Vagina (tissue), 2 donors: ENCODE measurements around the gene FRYL. TPM values are rescaled to one million over a fixed set of nuclear protein-coding genes. Genes with fewer than 3 reads are reported as not detected.

ENCODE experiments used
- DNase-seq, 2 donors: peaks; one replicate each; pipeline ENCODE4 v3.0.0-alpha.2; 2017; ENCODE audit errors: extremely low spot score in 2 of 2
- H3K27ac ChIP-seq: fragments of 200-600 bp; sonication (generic); one replicate; pipeline ENCODE4 v1.5.1; 2019
- H3K27me3 ChIP-seq: fragments of 200-600 bp; sonication (generic); one replicate; pipeline ENCODE4 v1.5.1; 2019
- H3K36me3 ChIP-seq, 2 donors: fragments of 200-600 bp; sonication (generic); one replicate each; pipeline ENCODE4 v1.5.1; 2017 to 2019
- H3K4me1 ChIP-seq: fragments of 200-600 bp; sonication (generic); one replicate; pipeline ENCODE4 v1.5.1; 2019
- H3K4me3 ChIP-seq, 2 donors: fragments of 200-600 bp; sonication (generic); 1 replicate in 1 of 2; 2 replicates in 1 of 2; pipeline ENCODE4 v1.5.1; 2016 to 2019
- H3K9me3 ChIP-seq: fragments of 200-600 bp; sonication (generic); one replicate; pipeline ENCODE4 v1.5.1; 2019
- POLR2A ChIP-seq, 2 donors: fragments of 450-650 bp; IDR thresholded peaks; one replicate each; pipeline ENCODE4 v1.6.1; 2017; ENCODE audit warnings: antibody characterized with exemption in 2 of 2, mild to moderate bottlenecking in 2 of 2, moderate library complexity in 2 of 2
- POLR2AphosphoS5 ChIP-seq, 2 donors: sonication (generic); formaldehyde crosslinking; IDR thresholded peaks; one replicate each; pipeline ENCODE4 v1.9.0; 2017; ENCODE audit warnings: antibody characterized with exemption in 2 of 2, mild to moderate bottlenecking in 2 of 2, low read depth in 1 of 2; ENCODE audit not compliant: insufficient read depth in 1 of 2
- intact Hi-C: fragments of 100-400 bp; cut with DNase I; formaldehyde crosslinking; loops from one replicate; pipeline ENCODE4 v1.15.1; 2023
- total RNA-seq: library from RNA; depleted of rRNA; stranded (reverse); fragments of >200 nt; gene quantifications from one replicate; pipeline ENCODE4 v1.2.3, GENCODE V29; 2016
- TF ChIP-seq, protein P1 (sequence below), 3 experiments: fragments of 450-650 bp in 2 of 3; fragments of 200-600 bp in 1 of 3; sonication (generic) in 1 of 3; IDR thresholded peaks; one replicate each; pipeline ENCODE4 v1.5.1; 2017 to 2019; ENCODE audit warnings: antibody characterized with exemption in 3 of 3, mild to moderate bottlenecking in 2 of 3, moderate library complexity in 2 of 3

Gene FRYL
- total RNA-seq, 1 donor from 2014 or later = 51.8 TPM

DNA sequence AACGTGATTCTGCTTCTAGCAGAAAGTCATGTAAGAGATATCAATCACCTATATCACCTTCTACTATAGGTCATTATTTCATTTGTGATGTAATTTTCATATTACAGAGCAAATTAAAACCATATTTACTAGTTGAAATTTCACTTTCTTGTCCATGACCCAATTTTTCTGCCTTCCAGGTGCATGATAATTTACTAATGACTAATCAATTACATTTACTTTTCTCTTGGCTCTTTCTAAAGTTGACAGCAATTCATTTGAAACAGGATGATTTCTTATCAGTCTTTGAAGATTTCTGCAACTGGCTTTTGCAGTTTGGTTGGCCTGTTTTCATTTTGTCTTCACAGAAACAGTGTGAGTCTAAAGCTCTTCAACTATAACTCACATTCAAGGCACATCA lies 208.6 kb downstream of the FRYL start:
- TF ChIP-seq POLR2A (IDR thresholded peaks at IDR 0.05) (no peak), POLR2AphosphoS5 (IDR thresholded peaks at IDR 0.05; ENCODE audit: insufficient read depth in 1 of 2, low read depth in 1 of 2) (no peak)
- TF ChIP-seq, protein P1, sequence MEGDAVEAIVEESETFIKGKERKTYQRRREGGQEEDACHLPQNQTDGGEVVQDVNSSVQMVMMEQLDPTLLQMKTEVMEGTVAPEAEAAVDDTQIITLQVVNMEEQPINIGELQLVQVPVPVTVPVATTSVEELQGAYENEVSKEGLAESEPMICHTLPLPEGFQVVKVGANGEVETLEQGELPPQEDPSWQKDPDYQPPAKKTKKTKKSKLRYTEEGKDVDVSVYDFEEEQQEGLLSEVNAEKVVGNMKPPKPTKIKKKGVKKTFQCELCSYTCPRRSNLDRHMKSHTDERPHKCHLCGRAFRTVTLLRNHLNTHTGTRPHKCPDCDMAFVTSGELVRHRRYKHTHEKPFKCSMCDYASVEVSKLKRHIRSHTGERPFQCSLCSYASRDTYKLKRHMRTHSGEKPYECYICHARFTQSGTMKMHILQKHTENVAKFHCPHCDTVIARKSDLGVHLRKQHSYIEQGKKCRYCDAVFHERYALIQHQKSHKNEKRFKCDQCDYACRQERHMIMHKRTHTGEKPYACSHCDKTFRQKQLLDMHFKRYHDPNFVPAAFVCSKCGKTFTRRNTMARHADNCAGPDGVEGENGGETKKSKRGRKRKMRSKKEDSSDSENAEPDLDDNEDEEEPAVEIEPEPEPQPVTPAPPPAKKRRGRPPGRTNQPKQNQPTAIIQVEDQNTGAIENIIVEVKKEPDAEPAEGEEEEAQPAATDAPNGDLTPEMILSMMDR (IDR thresholded peaks at IDR 0.05) = no peak
- Histone ChIP-seq H3K36me3 (peaks cover 0 to 62% of the 10 kb centered on the region in 2 donors), H3K4me1 (no peaks in the 10 kb centered on the region), H3K4me3 (no peak overlapping the region), H3K27me3 (no peaks in the 10 kb centered on the region), H3K9me3 (no peaks in the 10 kb centered on the region), H3K27ac (no peak overlapping the region)
- intact Hi-C loops = no loop called here
- DNase-seq = no peak

DNA sequence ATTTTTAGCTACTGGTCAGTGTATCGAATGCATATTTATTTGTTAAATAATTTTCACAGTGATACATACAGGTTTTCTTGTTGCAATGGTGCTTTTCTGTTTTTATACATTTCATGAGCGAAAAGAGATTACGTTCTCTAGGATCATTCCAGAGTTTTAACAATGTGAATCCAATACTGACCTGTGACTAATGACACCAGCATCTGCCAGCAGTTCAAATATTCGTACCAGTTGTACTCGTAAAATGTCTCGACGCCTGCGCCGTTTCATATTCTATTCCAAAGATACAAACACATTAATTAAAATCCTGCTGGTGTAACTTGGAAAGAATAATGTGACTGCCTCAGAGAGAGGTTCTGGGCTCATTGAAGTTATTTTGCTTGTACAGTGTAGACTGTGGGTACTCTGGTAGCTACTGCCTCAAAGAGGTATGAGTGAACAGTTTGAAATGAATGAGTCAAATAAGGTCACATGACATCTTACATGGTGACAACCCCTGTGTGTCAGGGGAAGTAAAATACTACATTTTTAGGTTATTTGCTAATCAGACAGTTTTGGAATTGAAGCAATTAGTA lies 209.3 kb downstream of the FRYL start:
- Histone ChIP-seq H3K27ac (no peak overlapping the region), H3K36me3 (peaks cover 0 to 57% of the 10 kb centered on the region in 2 donors), H3K4me1 (no peaks in the 10 kb centered on the region), H3K4me3 (no peak overlapping the region), H3K27me3 (no peaks in the 10 kb centered on the region), H3K9me3 (no peaks in the 10 kb centered on the region)
- intact Hi-C loops = no loop called here
- DNase-seq = no peak
- no peak for TF ChIP-seq POLR2AphosphoS5 (IDR thresholded peaks at IDR 0.05; ENCODE audit: insufficient read depth in 1 of 2, low read depth in 1 of 2)

DNA sequence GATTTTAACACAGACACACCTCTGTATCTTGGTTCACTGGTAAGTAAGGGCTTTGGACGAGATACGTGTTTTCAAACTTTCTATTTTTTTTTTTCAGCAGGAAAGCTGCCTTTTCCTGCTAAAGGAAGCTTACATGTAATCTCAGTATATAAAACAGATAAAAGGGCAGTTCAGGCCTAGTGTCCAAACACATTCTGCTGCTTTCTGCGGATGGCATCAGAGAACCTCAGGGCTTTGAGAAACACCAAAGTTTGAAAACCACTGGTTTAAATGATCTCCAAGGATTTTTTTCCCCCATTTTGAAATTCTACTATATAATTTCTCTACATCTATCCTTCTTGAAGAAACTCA lies 214.1 kb downstream of the FRYL start:
- DNase-seq = no peak
- Histone ChIP-seq H3K36me3 (peaks cover 0 to 52% of the 10 kb centered on the region in 2 donors), H3K4me1 (no peaks in the 10 kb centered on the region), H3K9me3 (no peaks in the 10 kb centered on the region), H3K27me3 (no peaks in the 10 kb centered on the region), H3K27ac (no peak overlapping the region), H3K4me3 (no peak overlapping the region)
- intact Hi-C loops = no loop called here
- no peak for TF ChIP-seq POLR2AphosphoS5 (IDR thresholded peaks at IDR 0.05; ENCODE audit: insufficient read depth in 1 of 2, low read depth in 1 of 2)
- no peak for TF ChIP-seq POLR2A (IDR thresholded peaks at IDR 0.05)
- TF ChIP-seq, protein P1 (IDR thresholded peaks at IDR 0.05) = no peak

GRCh38 chr4:48565362-48566033 lies 214.6 kb downstream of the FRYL start:
- intact Hi-C loops = no loop called here
- DNase-seq = no peak
- Histone ChIP-seq H3K27me3 (no peaks in the 10 kb centered on the region), H3K4me3 (no peak overlapping the region), H3K9me3 (no peaks in the 10 kb centered on the region), H3K4me1 (no peaks in the 10 kb centered on the region), H3K36me3 (peaks cover 0 to 52% of the 10 kb centered on the region in 2 donors), H3K27ac (no peak overlapping the region)
- TF ChIP-seq POLR2AphosphoS5 (IDR thresholded peaks at IDR 0.05; ENCODE audit: insufficient read depth in 1 of 2, low read depth in 1 of 2) (no peak), POLR2A (IDR thresholded peaks at IDR 0.05) (no peak)
- TF ChIP-seq, protein P1 (IDR thresholded peaks at IDR 0.05) = no peak

GRCh38 chr4:48564151-48564550 lies 215.9 kb downstream of the FRYL start:
- H3K36me3 ChIP-seq = peaks cover 0 to 46% of the 10 kb centered on the region in 2 donors
- DNase-seq = no peak
- no peaks in the 10 kb centered on the region for H3K4me1 ChIP-seq
- no peaks in the 10 kb centered on the region for H3K27me3 ChIP-seq
- no peaks in the 10 kb centered on the region for H3K9me3 ChIP-seq
- no peak overlapping the region for H3K27ac ChIP-seq
- TF ChIP-seq POLR2AphosphoS5 (IDR thresholded peaks at IDR 0.05; ENCODE audit: insufficient read depth in 1 of 2, low read depth in 1 of 2) = no peak
- no peak for TF ChIP-seq POLR2A (IDR thresholded peaks at IDR 0.05)
- TF ChIP-seq, protein P1 (IDR thresholded peaks at IDR 0.05) = no peak
- intact Hi-C loops = no loop called here
- no peak overlapping the region for H3K4me3 ChIP-seq
